H9 (cell line): ENCODE results near the gene KDM2B. TPM values are rescaled to one million over a fixed set of nuclear protein-coding genes. Genes with fewer than 3 reads are reported as not detected.

Experiments used
- DNase-seq: peaks from one replicate; pipeline ENCODE4 v3.0.0-alpha.2; 2017
- H2AFZ ChIP-seq: one replicate; pipeline ENCODE4 v1.6.1; 2013; ENCODE audit warnings: mild to moderate bottlenecking, low read length, control low read depth, moderate library complexity
- H2AK5ac ChIP-seq: 2 replicates; pipeline ENCODE4 v1.6.1; 2013; ENCODE audit warnings: low read length, control low read depth, mixed read lengths; ENCODE audit not compliant: insufficient read length
- H2BK120ac ChIP-seq: one replicate; pipeline ENCODE4 v1.6.1; 2013; ENCODE audit warnings: low read depth, mild to moderate bottlenecking, low read length, control low read depth, inconsistent platforms; ENCODE audit not compliant: poor library complexity, severe bottlenecking
- H2BK12ac ChIP-seq: 2 replicates; pipeline ENCODE4 v1.6.1; 2013; ENCODE audit warnings: low read length, control low read depth, mixed read lengths, low read depth; ENCODE audit not compliant: insufficient read length
- H2BK15ac ChIP-seq: 2 replicates; pipeline ENCODE4 v1.6.1; 2013; ENCODE audit warnings: low read depth, low read length, control low read depth
- H2BK20ac ChIP-seq: one replicate; pipeline ENCODE4 v1.6.1; 2013; ENCODE audit warnings: low read depth, mild to moderate bottlenecking, low read length, control low read depth, inconsistent platforms; ENCODE audit not compliant: poor library complexity, severe bottlenecking
- H2BK5ac ChIP-seq: 2 replicates; pipeline ENCODE4 v1.6.1; 2013; ENCODE audit warnings: low read length, control low read depth, mixed read lengths; ENCODE audit not compliant: insufficient read length
- H3K14ac ChIP-seq: 2 replicates; pipeline ENCODE4 v1.6.1; 2013; ENCODE audit warnings: low read length, control low read depth; ENCODE audit not compliant: insufficient read depth
- H3K18ac ChIP-seq: 2 replicates; pipeline ENCODE4 v1.6.1; 2013; ENCODE audit warnings: low read depth, mild to moderate bottlenecking, mixed read lengths, low read length, control low read depth; ENCODE audit not compliant: insufficient read length
- H3K23ac ChIP-seq: 2 replicates; pipeline ENCODE4 v1.6.1; 2013; ENCODE audit warnings: low read length, control low read depth, mixed read lengths, low read depth; ENCODE audit not compliant: insufficient read length
- H3K23me2 ChIP-seq: 2 replicates; pipeline ENCODE4 v1.6.1; 2013; ENCODE audit warnings: low read depth, mild to moderate bottlenecking, mixed read lengths, low read length, control low read depth; ENCODE audit not compliant: insufficient read length, poor library complexity, severe bottlenecking
- H3K27ac ChIP-seq: 2 replicates; pipeline ENCODE4 v1.5.1; 2013; ENCODE audit warnings: low read length, control low read depth, mixed read lengths, low read depth; ENCODE audit not compliant: insufficient read length
- H3K27me3 ChIP-seq: 2 replicates; pipeline ENCODE4 v1.6.1; 2013; ENCODE audit warnings: low read length, control low read depth, inconsistent platforms; ENCODE audit not compliant: insufficient read depth
- H3K4ac ChIP-seq: 2 replicates; pipeline ENCODE4 v1.6.1; 2013; ENCODE audit warnings: low read depth, mild to moderate bottlenecking, control low read depth, inconsistent platforms, low read length, moderate library complexity
- H3K4me1 ChIP-seq: 2 replicates; pipeline ENCODE4 v1.6.1; 2013; ENCODE audit warnings: low read length, control low read depth, inconsistent platforms; ENCODE audit not compliant: insufficient read depth
- H3K4me2 ChIP-seq: 2 replicates; pipeline ENCODE4 v1.6.1; 2013; ENCODE audit warnings: low read length, control low read depth, mixed read lengths; ENCODE audit not compliant: insufficient read length, insufficient read depth
- H3K56ac ChIP-seq: 2 replicates; pipeline ENCODE4 v1.6.1; 2013; ENCODE audit warnings: low read depth, mild to moderate bottlenecking, mixed read lengths, low read length, control low read depth; ENCODE audit not compliant: insufficient read length
- H3K79me1 ChIP-seq: 2 replicates; pipeline ENCODE4 v1.6.1; 2013; ENCODE audit warnings: low read depth, mild to moderate bottlenecking, moderate library complexity, low read length, control low read depth, inconsistent platforms; ENCODE audit not compliant: insufficient read depth, poor library complexity, severe bottlenecking
- H3K79me2 ChIP-seq: 2 replicates; pipeline ENCODE4 v1.6.1; 2013; ENCODE audit warnings: low read length, control low read depth, inconsistent platforms; ENCODE audit not compliant: insufficient read depth
- H3K9ac ChIP-seq: 2 replicates; pipeline ENCODE4 v1.6.1; 2013; ENCODE audit warnings: low read length, control low read depth, mixed read lengths; ENCODE audit not compliant: insufficient read length; ENCODE audit errors: extremely low read depth
- H3K9me3 ChIP-seq: one replicate; pipeline ENCODE4 v1.6.1; 2013; ENCODE audit warnings: low read depth, low read length, inconsistent platforms; ENCODE audit not compliant: control insufficient read depth
- H3T11ph ChIP-seq: one replicate; pipeline ENCODE4 v1.6.1; 2013; ENCODE audit warnings: mild to moderate bottlenecking, low read length, control low read depth, inconsistent platforms
- H4K20me1 ChIP-seq: one replicate; pipeline ENCODE4 v1.6.1; 2013; ENCODE audit not compliant: control insufficient read depth, insufficient read length, insufficient read depth
- H4K5ac ChIP-seq: 2 replicates; pipeline ENCODE4 v1.6.1; 2013; ENCODE audit warnings: low read depth, mild to moderate bottlenecking, mixed read lengths, low read length, control low read depth; ENCODE audit not compliant: insufficient read length
- H4K8ac ChIP-seq: replicated peaks from 2 replicates; pipeline ENCODE4 v1.6.1; 2013; ENCODE audit warnings: low read length, control low read depth, mixed read lengths, low read depth; ENCODE audit not compliant: insufficient read length
- H4K91ac ChIP-seq: 2 replicates; pipeline ENCODE4 v1.6.1; 2013; ENCODE audit warnings: low read depth, mild to moderate bottlenecking, moderate library complexity, mixed read lengths, low read length, control low read depth; ENCODE audit not compliant: insufficient read length
- H3K27ac Mint-ChIP-seq, 3 experiments: 2 replicates in 2 of 3; 3 replicates in 1 of 3; pipeline ENCODE4 v1.8.0; 2020 to 2021; ENCODE audit warnings: mixed read lengths in 3 of 3, mild to moderate bottlenecking in 1 of 3, moderate library complexity in 1 of 3
- H3K27me3 Mint-ChIP-seq: 2 replicates; pipeline ENCODE4 v1.8.0; 2021; ENCODE audit warnings: low read depth, mild to moderate bottlenecking, moderate library complexity, mixed read lengths
- H3K36me3 Mint-ChIP-seq, 3 experiments: 2 replicates in 2 of 3; 3 replicates in 1 of 3; pipeline ENCODE4 v1.8.0; 2020 to 2021; ENCODE audit warnings: low read depth in 3 of 3, mixed read lengths in 3 of 3; ENCODE audit not compliant: insufficient read depth in 1 of 3
- H3K4me1 Mint-ChIP-seq, 2 experiments: 2 replicates each; pipeline ENCODE4 v1.8.0; 2020; ENCODE audit warnings: mixed read lengths in 2 of 2
- H3K4me3 Mint-ChIP-seq, 2 experiments: 2 replicates in 1 of 2; 3 replicates in 1 of 2; pipeline ENCODE4 v1.8.0; 2020 to 2021; ENCODE audit warnings: mild to moderate bottlenecking in 2 of 2, mixed read lengths in 2 of 2, moderate library complexity in 1 of 2
- H3K9me3 Mint-ChIP-seq, 2 experiments: 2 replicates in 1 of 2; 3 replicates in 1 of 2; pipeline ENCODE4 v1.8.0; 2020; ENCODE audit warnings: mild to moderate bottlenecking in 2 of 2, mixed read lengths in 2 of 2, moderate library complexity in 1 of 2
- WGBS: extraction: QIAGEN DNeasy Blood & Tissue Kit; methylation state at CpG from one replicate; pipeline ENCODE4 v1.1.7; 2013; ENCODE audit warnings: missing lambda C conversion rate, low lambda C conversion rate, mixed read lengths; ENCODE audit not compliant: insufficient read length; ENCODE audit errors: extremely low coverage; 5-methylcytosine and 5-hydroxymethylcytosine counted together
- total RNA-seq: library from RNA; stranded (reverse); gene quantifications from 2 replicates; pipeline ENCODE4 v1.2.1, GENCODE V29; 2021
- TF ChIP-seq, protein P1 (sequence below): fragments of 200-600 bp; sonication (generic); conservative IDR thresholded peaks from 3 replicates; pipeline ENCODE4 v1.8.0; 2021; ENCODE audit warnings: antibody characterized with exemption, mild to moderate bottlenecking

Gene KDM2B
- total RNA-seq, 1 experiment from 2014 or later = 143 TPM

- Mint-ChIP-seq H3K27me3 (no peaks in the 10 kb centered on the region), H3K36me3 (peaks cover 40 to 77% (median 59%) of the 10 kb centered on the region in 3 experiments), H3K4me1 (peaks cover 20 to 39% of the 10 kb centered on the region in 2 experiments), H3K4me3 (no peak overlapping the region), H3K27ac (peak overlapping the region in 1 of 3 experiments; percentile 92; a peak in 2 of 7 replicates), H3K9me3 (peaks cover 4 to 6% of the 10 kb centered on the region in 2 experiments)
- H2BK15ac ChIP-seq = no peak overlapping the region
- no peak overlapping the region for H2BK20ac ChIP-seq
- no peaks in the 10 kb centered on the region for H3K4me1 ChIP-seq
- no peak overlapping the region for H4K5ac ChIP-seq
- no peaks in the 10 kb centered on the region for H3K79me2 ChIP-seq
- H3K4ac ChIP-seq = no peak overlapping the region
- H2AK5ac ChIP-seq = no peak overlapping the region
- H4K91ac ChIP-seq = no peak overlapping the region
- H4K8ac ChIP-seq = no peak overlapping the region
- no peak overlapping the region for H3K9ac ChIP-seq
- H3K23me2 ChIP-seq = no peaks in the 10 kb centered on the region
- no peak overlapping the region for H2BK5ac ChIP-seq
- H3K27ac ChIP-seq = no peak overlapping the region
- H3K9me3 ChIP-seq = no peaks in the 10 kb centered on the region
- no peak overlapping the region for H3K56ac ChIP-seq
- H3K4me2 ChIP-seq = no peak overlapping the region
- no peak overlapping the region for H3T11ph ChIP-seq
- no peaks in the 10 kb centered on the region for H3K27me3 ChIP-seq
- no peak for DNase-seq
- H3K23ac ChIP-seq = no peak overlapping the region
- peaks cover 5% of the 10 kb centered on the region for H4K20me1 ChIP-seq
- no peaks in the 10 kb centered on the region for H3K79me1 ChIP-seq
- no peak overlapping the region for H2BK12ac ChIP-seq
- H3K14ac ChIP-seq = no peak overlapping the region
- H2AFZ ChIP-seq = no peak overlapping the region
- H2BK120ac ChIP-seq = no peak overlapping the region
- TF ChIP-seq, protein P1, sequence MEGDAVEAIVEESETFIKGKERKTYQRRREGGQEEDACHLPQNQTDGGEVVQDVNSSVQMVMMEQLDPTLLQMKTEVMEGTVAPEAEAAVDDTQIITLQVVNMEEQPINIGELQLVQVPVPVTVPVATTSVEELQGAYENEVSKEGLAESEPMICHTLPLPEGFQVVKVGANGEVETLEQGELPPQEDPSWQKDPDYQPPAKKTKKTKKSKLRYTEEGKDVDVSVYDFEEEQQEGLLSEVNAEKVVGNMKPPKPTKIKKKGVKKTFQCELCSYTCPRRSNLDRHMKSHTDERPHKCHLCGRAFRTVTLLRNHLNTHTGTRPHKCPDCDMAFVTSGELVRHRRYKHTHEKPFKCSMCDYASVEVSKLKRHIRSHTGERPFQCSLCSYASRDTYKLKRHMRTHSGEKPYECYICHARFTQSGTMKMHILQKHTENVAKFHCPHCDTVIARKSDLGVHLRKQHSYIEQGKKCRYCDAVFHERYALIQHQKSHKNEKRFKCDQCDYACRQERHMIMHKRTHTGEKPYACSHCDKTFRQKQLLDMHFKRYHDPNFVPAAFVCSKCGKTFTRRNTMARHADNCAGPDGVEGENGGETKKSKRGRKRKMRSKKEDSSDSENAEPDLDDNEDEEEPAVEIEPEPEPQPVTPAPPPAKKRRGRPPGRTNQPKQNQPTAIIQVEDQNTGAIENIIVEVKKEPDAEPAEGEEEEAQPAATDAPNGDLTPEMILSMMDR = no peak
- WGBS = no CpG with 5 or more reads among the region's 10 CpGs
- H3K18ac ChIP-seq = no peak overlapping the region
Measured at GRCh38 chr12:121516437-121517011, 64.3 kb downstream of the KDM2B start.
